ENCODE results near the gene KRT2. TPM values are rescaled to one million over a fixed set of nuclear protein-coding genes. Genes with fewer than 3 reads are reported as not detected.

Gene KRT2
- total and polyA plus RNA-seq, 2 of the 4 experiments (the other 2 are of a cell fraction): not detected

GRCh38 chr12:52614381-52615207 is 37.4 kb downstream of the KRT2 start:
- no peak overlapping the region for H2BK5ac ChIP-seq (ENCODE audit: low read depth, low read length, poor library complexity, severe bottlenecking)
- 47% methylated on average over 2 of the region's 10 CpGs; no CpG with 5 or more reads in 1 of the 2 experiments for WGBS, 2 experiments (ENCODE audit: extremely low coverage in 2 of 2, insufficient read length in 1 of 2)
- no peak overlapping the region for H3K27ac ChIP-seq (ENCODE audit: insufficient read depth, low read length)
- POLR2A ChIA-PET (ENCODE audit: unreplicated experiment): no interaction called here
- no peak overlapping the region for H3K4ac ChIP-seq (ENCODE audit: low read depth, low read length)
- H2AK5ac ChIP-seq (ENCODE audit: low read depth, low read length): no peak overlapping the region
- H3K4me3 ChIP-seq (ENCODE audit: insufficient read depth, low read depth, low read length): no peak overlapping the region
- no peaks in the 10 kb centered on the region for H3K9me3 ChIP-seq (ENCODE audit: control insufficient read depth, insufficient read depth, low read length)
- no peak overlapping the region for H2BK20ac ChIP-seq (ENCODE audit: low read depth, low read length)
- DNase-seq: no peak
- no peak overlapping the region for H4K5ac ChIP-seq (ENCODE audit: low read depth, low read length)
- no peak overlapping the region for H4K91ac ChIP-seq (ENCODE audit: insufficient read depth, low read depth, low read length)
- H3K27me3 ChIP-seq (ENCODE audit: control insufficient read depth, insufficient read depth, low read length): peaks cover 33% of the 10 kb centered on the region
- intact Hi-C loops (cut with micrococcal nuclease) (no loop called here), dilution Hi-C loops (cut with HindIII; ENCODE audit: low sequenced_read_pairs, unreplicated experiment) (no loop called here), in situ Hi-C loops (cut with MboI; ENCODE audit: low sequenced_read_pairs) (no loop called here)
- H3K9ac ChIP-seq (ENCODE audit: low read depth, low read length): no peak overlapping the region
- no peaks in the 10 kb centered on the region for H3K4me1 ChIP-seq (ENCODE audit: control insufficient read depth, insufficient read depth, low read length)
- H4K8ac ChIP-seq (ENCODE audit: low read depth in 2 of 2, low read length in 2 of 2): no peak overlapping the region
- H2BK15ac ChIP-seq (ENCODE audit: low read depth, low read length): no peak overlapping the region
- no peak for ATAC-seq (ENCODE audit: low read depth)
- H2AFZ ChIP-seq (replicated peaks; ENCODE audit: low read length, poor library complexity): no peak overlapping the region
- no peak overlapping the region for H2BK120ac ChIP-seq (ENCODE audit: low read depth, low read length)
- H3K18ac ChIP-seq (ENCODE audit: low read depth, low read length): no peak overlapping the region
- H3K4me2 ChIP-seq (ENCODE audit: low read depth, low read length): no peak overlapping the region
- no peak overlapping the region for H3K14ac ChIP-seq (replicated peaks; ENCODE audit: low read depth, low read length)
- H3K79me1 ChIP-seq (ENCODE audit: low read depth in 1 of 2, low read length in 2 of 2): no peaks in the 10 kb centered on the region
- H2AK9ac ChIP-seq (replicated peaks; ENCODE audit: low read depth, low read length, poor library complexity): no peak overlapping the region
- H3K36me3 ChIP-seq (ENCODE audit: control insufficient read depth, insufficient read depth, low read length): no peaks in the 10 kb centered on the region
- TF ChIP-seq BHLHE40 (IDR thresholded peaks at IDR 0.05; ENCODE audit: low read depth, low read length) (no peak), POLR2A (IDR thresholded peaks at IDR 0.05; ENCODE audit: low read depth, low read length) (no peak), CTCF (conservative IDR thresholded peaks at IDR 0.05; ENCODE audit: low read depth, low read length) (no peak)
- TF ChIP-seq, protein P1, sequence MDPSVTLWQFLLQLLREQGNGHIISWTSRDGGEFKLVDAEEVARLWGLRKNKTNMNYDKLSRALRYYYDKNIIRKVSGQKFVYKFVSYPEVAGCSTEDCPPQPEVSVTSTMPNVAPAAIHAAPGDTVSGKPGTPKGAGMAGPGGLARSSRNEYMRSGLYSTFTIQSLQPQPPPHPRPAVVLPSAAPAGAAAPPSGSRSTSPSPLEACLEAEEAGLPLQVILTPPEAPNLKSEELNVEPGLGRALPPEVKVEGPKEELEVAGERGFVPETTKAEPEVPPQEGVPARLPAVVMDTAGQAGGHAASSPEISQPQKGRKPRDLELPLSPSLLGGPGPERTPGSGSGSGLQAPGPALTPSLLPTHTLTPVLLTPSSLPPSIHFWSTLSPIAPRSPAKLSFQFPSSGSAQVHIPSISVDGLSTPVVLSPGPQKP (IDR thresholded peaks at IDR 0.05; ENCODE audit: borderline replicate concordance, low read depth, low read length): no peak
- BruUV-seq (replicated peaks): no TSS peak
- no peaks in the 10 kb centered on the region for H4K20me1 ChIP-seq (ENCODE audit: insufficient read depth, low read length)
- CTCF ChIA-PET: no interaction called here
- no peaks in the 10 kb centered on the region for H3K9me1 ChIP-seq (ENCODE audit: insufficient read depth, low read length)
- H3K56ac ChIP-seq (ENCODE audit: extremely low read depth, insufficient read depth, low read length): no peak overlapping the region
- H3K23ac ChIP-seq (ENCODE audit: low read depth, low read length): no peak overlapping the region

Measured in IMR-90 (cell line).